GM12878 (cell line): Measurements from ENCODE around the gene GPAT3. TPM values are rescaled to one million over a fixed set of nuclear protein-coding genes. Genes with fewer than 3 reads are reported as not detected.

Source experiments
- ATAC-seq: fragments of 200-7000 bp; cut with Tn5 transposase; 3 replicates; pipeline ENCODE4 v1.9.1; 2020; ENCODE audit warnings: mild to moderate bottlenecking, moderate library complexity
- BruUV-seq: library from RNA; stranded (reverse); fragments of 400-500 nt; replicated peaks from 2 replicates; lab custom pipeline; 2021; lab: Mats Ljungman, UMichigan
- CTCF ChIA-PET: fragments of 300-600 bp; sonication (Branson Sonifier 250); formaldehyde crosslinking; extraction: SDS; loops from one replicate; lab custom pipeline; 2021; ENCODE audit warnings: inconsistent platforms; lab: Yijun Ruan, JAX
- POLR2A ChIA-PET: fragments of 350-600 bp; formaldehyde crosslinking; extraction: SDS; loops from one replicate; lab custom pipeline; 2021; ENCODE audit warnings: inconsistent platforms; lab: Charles Lee
- RAD21 ChIA-PET: fragments of 300-600 bp; sonication (Branson Sonifier 250); formaldehyde crosslinking; loops from one replicate; lab custom pipeline; 2023; ENCODE audit warnings: antibody characterized with exemption; ENCODE audit not compliant: unreplicated experiment; lab: Charles Lee
- SMC1A ChIA-PET: fragments of 300-600 bp; sonication (Branson Sonifier 250); formaldehyde crosslinking; loops from one replicate; lab custom pipeline; 2023; ENCODE audit not compliant: unreplicated experiment, uncharacterized antibody; lab: Charles Lee
- DNase-seq: peaks from one replicate; pipeline ENCODE4 v3.0.0-alpha.2; 2011; ENCODE audit warnings: low read depth, low spot score
- FAIRE-seq: peaks from 3 replicates; lab custom pipeline; 2011; peaks lifted over from hg19 to GRCh38; lab: Jason Lieb, UNC
- H2AFZ ChIP-seq: 2 replicates; pipeline ENCODE4 v1.6.0; 2011; ENCODE audit warnings: low read depth, low read length, control low read depth; ENCODE audit not compliant: control insufficient read depth
- H3K27ac ChIP-seq: 2 replicates; pipeline ENCODE4 v1.5.1; 2011; ENCODE audit warnings: control low read depth; ENCODE audit not compliant: control insufficient read depth, insufficient read depth
- H3K27me3 ChIP-seq, 2 experiments: replicated peaks in 1 of 2; 2 replicates each; pipeline versions ENCODE4 v1.6.0 to v1.6.1; 2011; ENCODE audit warnings: low read length in 1 of 2; ENCODE audit not compliant: control insufficient read depth in 2 of 2, insufficient read depth in 2 of 2
- H3K36me3 ChIP-seq, 2 experiments: 2 replicates each; pipeline ENCODE4 v1.5.1; 2011; ENCODE audit warnings: low read length in 1 of 2; ENCODE audit not compliant: control insufficient read depth in 2 of 2, insufficient read depth in 2 of 2
- H3K4me1 ChIP-seq: 2 replicates; pipeline ENCODE4 v1.6.1; 2011; ENCODE audit warnings: mild to moderate bottlenecking, low read length, moderate library complexity, mixed read lengths; ENCODE audit not compliant: control insufficient read depth, insufficient read depth
- H3K4me2 ChIP-seq: 2 replicates; pipeline ENCODE4 v1.6.0; 2011; ENCODE audit warnings: control low read depth; ENCODE audit not compliant: control insufficient read depth, insufficient read depth
- H3K4me3 ChIP-seq: fragments of 200-600 bp; sonication (generic); 2 replicates; pipeline ENCODE4 v1.5.1; 2016
- H3K79me2 ChIP-seq: 2 replicates; pipeline ENCODE4 v1.6.0; 2011; ENCODE audit warnings: low read length; ENCODE audit not compliant: control insufficient read depth, insufficient read depth
- H3K9ac ChIP-seq: 2 replicates; pipeline ENCODE4 v1.8.0; 2011; ENCODE audit warnings: low read length, control low read depth, mixed read lengths; ENCODE audit not compliant: control insufficient read depth, insufficient read depth
- H3K9me3 ChIP-seq: replicated peaks from 3 replicates; pipeline ENCODE4 v1.5.1; 2011; ENCODE audit warnings: mild to moderate bottlenecking, low read length; ENCODE audit not compliant: control insufficient read depth, insufficient read depth
- H4K20me1 ChIP-seq: 2 replicates; pipeline ENCODE4 v1.6.0; 2011; ENCODE audit not compliant: control insufficient read depth, insufficient read depth
- CBX5 ChIP-seq: sonication (generic); IDR thresholded peaks from 2 replicates; pipeline ENCODE4 v1.6.1; 2016; ENCODE audit warnings: low read depth, moderate library complexity, mild to moderate bottlenecking, inconsistent platforms
- HDAC6 ChIP-seq: fragments of 200-600 bp; sonication (generic); IDR thresholded peaks from one replicate; pipeline ENCODE4 v1.8.0; 2017; ENCODE audit warnings: antibody characterized with exemption; ENCODE audit not compliant: unreplicated experiment
- KDM1A ChIP-seq: fragments of 200-600 bp; sonication (generic); IDR thresholded peaks from 2 replicates; pipeline ENCODE4 v1.6.1; 2016; ENCODE audit warnings: borderline replicate concordance
- MTA2 ChIP-seq: fragments of 450-650 bp; IDR thresholded peaks from 2 replicates; pipeline ENCODE4 v1.6.1; 2016; ENCODE audit warnings: low read depth, mild to moderate bottlenecking, moderate library complexity
- NR2F1 ChIP-seq: fragments of 450-650 bp; conservative IDR thresholded peaks from 2 replicates; pipeline ENCODE4 v1.6.1; 2017; ENCODE audit warnings: mild to moderate bottlenecking
- PAX8 ChIP-seq: fragments of 450-650 bp; IDR thresholded peaks from 2 replicates; pipeline ENCODE4 v1.6.1; 2017; ENCODE audit warnings: mild to moderate bottlenecking, moderate library complexity
- RBBP5 ChIP-seq: fragments of 200-600 bp; sonication (generic); conservative IDR thresholded peaks from 2 replicates; pipeline ENCODE4 v1.6.1; 2016
- RELA ChIP-seq: fragments of 450-650 bp; IDR thresholded peaks from 2 replicates; pipeline ENCODE4 v1.8.0; 2014; ENCODE audit warnings: borderline replicate concordance; ENCODE audit not compliant: partially characterized antibody
- SMC3 ChIP-seq: IDR thresholded peaks from 2 replicates; pipeline ENCODE4 v1.6.1; 2011; ENCODE audit warnings: low read length, improper control_type of control experiment, borderline replicate concordance
- TBL1XR1 ChIP-seq: IDR thresholded peaks from 2 replicates; pipeline ENCODE4 v1.6.1; 2012; ENCODE audit warnings: low read depth, low read length, improper control_type of control experiment
- TCF7 ChIP-seq: IDR thresholded peaks from 2 replicates; pipeline ENCODE4 v1.6.1; 2014; ENCODE audit warnings: antibody characterized with exemption, borderline replicate concordance
- ZBED1 ChIP-seq: IDR thresholded peaks from 2 replicates; pipeline ENCODE4 v1.6.1; 2016; ENCODE audit warnings: borderline replicate concordance
- WGBS: methylation state at CpG from one replicate; pipeline ENCODE4 v1.1.6; 2016; ENCODE audit warnings: low lambda C conversion rate; ENCODE audit not compliant: insufficient replicate concordance, insufficient coverage; ENCODE audit errors: missing lambda C conversion rate; 5-methylcytosine and 5-hydroxymethylcytosine counted together
- in situ Hi-C: fragments of 300-500 bp; cut with MboI; formaldehyde crosslinking; loops from 9 replicates; pipeline ENCODE4 v1.14.3; 2018; ENCODE audit warnings: mixed read lengths
- intact Hi-C: fragments of 100-400 bp; cut with micrococcal nuclease; formaldehyde crosslinking; loops from one replicate; pipeline ENCODE4 v1.14.2; 2022; ENCODE audit not compliant: unreplicated experiment
- polyA plus RNA-seq, 11 experiments: library from polyadenylated mRNA; depleted of rRNA in 4 of 11; unstranded in 6 of 11; stranded (reverse) in 5 of 11; fragments of >200 nt; fragmentation: Nextera tagmentation in 4 of 11; fragmentation: Illumina TruSeq in 1 of 11; extraction: Ambion mirVana in 4 of 11; extraction: Trizol in 1 of 11; gene quantifications; 1 replicate in 1 of 11; 2 replicates in 10 of 11; pipeline versions ENCODE4 v1.2.1 to v1.2.3, GENCODE V29; 2011 to 2016; ENCODE audit warnings: inconsistent platforms in 2 of 11, missing spikeins in 2 of 11, low read depth in 1 of 11
- total RNA-seq, 4 experiments: library from RNA; depleted of rRNA in 3 of 4; stranded (reverse); fragments of >200 nt in 3 of 4; fragmentation: Illumina TruSeq in 1 of 4; extraction: Trizol in 1 of 4; gene quantifications; 2 replicates each; pipeline versions ENCODE4 v1.2.1 to v1.2.3, GENCODE V29; 2013 to 2021
- TF ChIP-seq, protein P1 (sequence below): IDR thresholded peaks from 2 replicates; pipeline ENCODE4 v1.6.1; 2012; ENCODE audit warnings: low read depth, low read length, improper control_type of control experiment
- TF ChIP-seq, protein P2 (sequence below): fragments of 450-650 bp; IDR thresholded peaks from 2 replicates; pipeline ENCODE4 v1.6.1; 2017; ENCODE audit warnings: borderline replicate concordance

The GPAT3 gene
- total and polyA plus RNA-seq, 10 of the 15 experiments (the other 5 are each of a cell fraction or from before 2014, with no cell fraction given) = 0.26 to 1.1 (median 0.52) TPM

DNA sequence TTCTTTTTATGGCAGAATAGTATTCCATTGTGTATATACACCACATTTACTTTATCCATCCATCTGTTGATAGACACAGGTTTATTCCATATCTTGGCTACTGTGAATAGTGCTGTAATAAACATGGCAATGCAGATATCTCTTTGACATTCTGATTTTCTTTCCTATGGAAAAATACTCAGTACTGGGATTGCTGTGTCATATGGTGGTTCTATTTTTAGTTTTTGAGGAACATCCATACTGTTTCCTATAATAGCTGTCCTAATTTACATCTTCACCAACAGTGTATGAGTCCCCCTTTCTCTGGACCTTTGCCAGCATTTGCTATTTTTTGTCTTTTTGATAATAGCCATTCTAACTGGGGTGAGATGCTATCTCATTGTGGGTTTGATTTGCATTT, 73.5 kb downstream of the GPAT3 start:
- Histone ChIP-seq H3K79me2 (no peaks in the 10 kb centered on the region), H3K9ac (no peak overlapping the region), H4K20me1 (no peaks in the 10 kb centered on the region), H3K9me3 (peaks cover 2% of the 10 kb centered on the region; the same call in 2 of the 3 replicates), H3K4me2 (no peak overlapping the region), H3K27me3 (no peaks in the 10 kb centered on the region)
- SMC1A ChIA-PET = no interaction called here
- no peak for ATAC-seq
- in situ Hi-C loops = no loop called here
- CTCF ChIA-PET = no interaction called here
- no peak for TF ChIP-seq SMC3
- TF ChIP-seq ZBED1 = no peak
- TF ChIP-seq TBL1XR1 = no peak
- TF ChIP-seq HDAC6 = no peak
- no peak for TF ChIP-seq KDM1A
- TF ChIP-seq, all 136 proteins: peak for 0
- RAD21 ChIA-PET = no interaction called here
- H3K36me3 ChIP-seq = no peaks in the 10 kb centered on the region
- peaks cover 7% of the 10 kb centered on the region for H3K4me1 ChIP-seq
- POLR2A ChIA-PET = no interaction called here
- FAIRE-seq = no peak
- DNase-seq = no peak
- no peak overlapping the region for H3K27ac ChIP-seq
- no peak overlapping the region for H3K4me3 ChIP-seq
- intact Hi-C loops = no loop called here
- no peak overlapping the region for H2AFZ ChIP-seq
- no TSS peak for BruUV-seq

DNA sequence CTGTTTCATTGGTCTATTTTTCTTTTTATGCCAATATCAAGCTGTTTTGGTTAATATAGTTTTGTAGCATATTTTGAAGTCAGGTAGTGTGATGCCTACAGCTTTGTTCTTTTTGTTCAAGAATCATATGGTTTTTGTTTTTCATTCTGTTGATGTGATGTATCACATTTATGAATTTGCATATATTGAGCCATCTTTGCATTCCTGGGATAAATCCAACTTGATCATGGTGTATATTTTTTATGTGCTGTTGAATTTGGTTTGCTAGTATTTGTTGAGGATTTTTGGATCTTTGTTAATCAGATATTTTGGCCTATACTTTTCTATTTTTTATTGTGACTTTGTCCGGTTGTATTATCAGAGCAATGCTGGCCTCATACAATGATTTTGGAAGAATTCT, 74.8 kb downstream of the GPAT3 start:
- Histone ChIP-seq H3K4me2 (no peak overlapping the region), H3K36me3 (no peaks in the 10 kb centered on the region), H3K9me3 (peaks cover 2% of the 10 kb centered on the region; the same call in 2 of the 3 replicates), H3K79me2 (no peaks in the 10 kb centered on the region), H3K9ac (no peak overlapping the region), H4K20me1 (no peaks in the 10 kb centered on the region), H3K27ac (no peak overlapping the region), H3K27me3 (no peaks in the 10 kb centered on the region), H2AFZ (no peak overlapping the region), H3K4me1 (peaks cover 7% of the 10 kb centered on the region), H3K4me3 (no peak overlapping the region)
- RAD21 ChIA-PET = no interaction called here
- CTCF ChIA-PET = interaction anchor here (0.6 to 0.9 kb wide), 2 partner anchors 13 to 29 kb away, joined by 3 to 4 read pairs; no protein-coding TSS in a partner anchor
- intact Hi-C loops = no loop called here
- POLR2A ChIA-PET = no interaction called here
- FAIRE-seq (no peak), ATAC-seq (no peak), DNase-seq (no peak)
- SMC1A ChIA-PET = interaction anchor here (0.9 kb wide), 1 partner anchor 29 kb away, joined by 3 read pairs; no protein-coding TSS in a partner anchor
- in situ Hi-C loops = no loop called here
- BruUV-seq = no TSS peak
- WGBS = 94% methylated on average over 1 of the region's 1 CpG
- no peak for TF ChIP-seq RBBP5
- TF ChIP-seq, protein P1, sequence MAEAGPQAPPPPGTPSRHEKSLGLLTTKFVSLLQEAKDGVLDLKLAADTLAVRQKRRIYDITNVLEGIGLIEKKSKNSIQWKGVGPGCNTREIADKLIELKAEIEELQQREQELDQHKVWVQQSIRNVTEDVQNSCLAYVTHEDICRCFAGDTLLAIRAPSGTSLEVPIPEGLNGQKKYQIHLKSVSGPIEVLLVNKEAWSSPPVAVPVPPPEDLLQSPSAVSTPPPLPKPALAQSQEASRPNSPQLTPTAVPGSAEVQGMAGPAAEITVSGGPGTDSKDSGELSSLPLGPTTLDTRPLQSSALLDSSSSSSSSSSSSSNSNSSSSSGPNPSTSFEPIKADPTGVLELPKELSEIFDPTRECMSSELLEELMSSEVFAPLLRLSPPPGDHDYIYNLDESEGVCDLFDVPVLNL = no peak
- TF ChIP-seq PAX8 = no peak
- no peak for TF ChIP-seq NR2F1
- no peak for TF ChIP-seq MTA2
- no peak for TF ChIP-seq TCF7
- no peak for TF ChIP-seq KDM1A
- TF ChIP-seq RELA = no peak
- TF ChIP-seq, protein P2, sequence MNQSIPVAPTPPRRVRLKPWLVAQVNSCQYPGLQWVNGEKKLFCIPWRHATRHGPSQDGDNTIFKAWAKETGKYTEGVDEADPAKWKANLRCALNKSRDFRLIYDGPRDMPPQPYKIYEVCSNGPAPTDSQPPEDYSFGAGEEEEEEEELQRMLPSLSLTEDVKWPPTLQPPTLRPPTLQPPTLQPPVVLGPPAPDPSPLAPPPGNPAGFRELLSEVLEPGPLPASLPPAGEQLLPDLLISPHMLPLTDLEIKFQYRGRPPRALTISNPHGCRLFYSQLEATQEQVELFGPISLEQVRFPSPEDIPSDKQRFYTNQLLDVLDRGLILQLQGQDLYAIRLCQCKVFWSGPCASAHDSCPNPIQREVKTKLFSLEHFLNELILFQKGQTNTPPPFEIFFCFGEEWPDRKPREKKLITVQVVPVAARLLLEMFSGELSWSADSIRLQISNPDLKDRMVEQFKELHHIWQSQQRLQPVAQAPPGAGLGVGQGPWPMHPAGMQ = no peak
- TF ChIP-seq CBX5 = no peak
